ENCODE measurements around the gene PXDN.

Gene PXDN

DNA sequence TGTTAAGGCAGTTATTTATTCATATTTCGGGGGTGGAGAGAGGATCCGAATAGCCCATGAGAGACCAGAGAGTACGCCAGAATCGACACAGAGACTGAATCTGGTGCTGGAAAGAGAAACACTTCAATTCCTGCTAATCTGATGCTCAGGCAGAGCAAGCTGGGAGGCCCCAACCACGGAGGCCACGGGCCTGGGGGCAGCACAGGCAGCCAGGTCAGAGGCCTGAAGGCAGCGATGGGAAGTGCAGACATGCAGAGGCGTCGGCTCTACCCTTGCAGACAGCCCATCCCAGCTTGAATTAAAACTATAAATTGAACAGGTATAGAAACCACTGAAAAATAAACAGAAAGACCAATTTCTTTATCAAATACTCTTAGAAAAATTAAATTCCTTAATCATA, 50.6 kb downstream of the PXDN start:
- no peak for DNase-seq (ENCODE audit: low read depth)
- TF ChIP-seq, protein P1, sequence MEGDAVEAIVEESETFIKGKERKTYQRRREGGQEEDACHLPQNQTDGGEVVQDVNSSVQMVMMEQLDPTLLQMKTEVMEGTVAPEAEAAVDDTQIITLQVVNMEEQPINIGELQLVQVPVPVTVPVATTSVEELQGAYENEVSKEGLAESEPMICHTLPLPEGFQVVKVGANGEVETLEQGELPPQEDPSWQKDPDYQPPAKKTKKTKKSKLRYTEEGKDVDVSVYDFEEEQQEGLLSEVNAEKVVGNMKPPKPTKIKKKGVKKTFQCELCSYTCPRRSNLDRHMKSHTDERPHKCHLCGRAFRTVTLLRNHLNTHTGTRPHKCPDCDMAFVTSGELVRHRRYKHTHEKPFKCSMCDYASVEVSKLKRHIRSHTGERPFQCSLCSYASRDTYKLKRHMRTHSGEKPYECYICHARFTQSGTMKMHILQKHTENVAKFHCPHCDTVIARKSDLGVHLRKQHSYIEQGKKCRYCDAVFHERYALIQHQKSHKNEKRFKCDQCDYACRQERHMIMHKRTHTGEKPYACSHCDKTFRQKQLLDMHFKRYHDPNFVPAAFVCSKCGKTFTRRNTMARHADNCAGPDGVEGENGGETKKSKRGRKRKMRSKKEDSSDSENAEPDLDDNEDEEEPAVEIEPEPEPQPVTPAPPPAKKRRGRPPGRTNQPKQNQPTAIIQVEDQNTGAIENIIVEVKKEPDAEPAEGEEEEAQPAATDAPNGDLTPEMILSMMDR (conservative IDR thresholded peaks at IDR 0.05; ENCODE audit: low read depth, low read length) = no peak

DNA sequence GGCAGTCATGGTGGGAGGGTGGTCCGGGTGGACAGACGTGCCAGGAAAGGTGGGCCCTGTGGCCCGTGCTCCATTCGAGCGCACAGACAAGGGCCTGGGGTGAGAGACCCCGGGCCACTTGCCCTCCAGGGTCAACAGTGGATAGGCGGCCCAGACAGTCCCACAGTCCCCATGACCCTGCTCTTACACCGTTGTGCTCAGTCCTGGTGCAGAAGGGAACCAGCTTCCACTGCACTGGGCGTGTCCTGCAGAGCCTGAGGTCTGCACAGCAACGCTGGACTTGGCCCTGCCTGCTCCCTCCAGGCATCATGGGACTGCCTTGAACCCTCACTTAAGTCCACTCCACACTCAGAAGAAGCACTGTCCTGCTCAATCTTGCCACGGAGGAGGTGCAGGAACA, 52.0 kb downstream of the PXDN start:
- no peak overlapping the region for H3K4me3 ChIP-seq (ENCODE audit: low read depth, low read length)
- TF ChIP-seq, protein P1 (conservative IDR thresholded peaks at IDR 0.05; ENCODE audit: low read depth, low read length) = no peak
- no peak for DNase-seq (ENCODE audit: low read depth)

More for the DNA sequence above, 50.6 kb downstream of the PXDN start:
- H3K4me3 ChIP-seq (ENCODE audit: low read depth, low read length) = no peak overlapping the region

DNA sequence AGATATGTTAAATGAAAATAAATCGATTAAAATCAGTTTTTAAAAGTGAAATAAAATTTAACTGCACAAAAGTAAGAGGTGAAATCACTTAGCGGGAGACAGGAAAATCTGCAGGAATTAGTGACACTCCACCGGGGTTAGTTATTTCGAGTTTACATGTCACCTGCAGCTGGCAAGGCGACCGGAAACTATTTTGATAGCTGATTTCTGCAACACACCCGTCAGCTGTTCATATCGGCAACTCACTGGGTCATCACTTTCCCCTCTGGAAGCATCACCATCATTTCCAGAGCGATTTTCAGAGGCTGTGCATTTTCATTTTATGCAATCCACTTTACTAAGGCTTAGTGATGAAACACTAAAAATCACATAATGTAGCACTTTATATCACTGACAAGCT, 52.9 kb downstream of the PXDN start:
- DNase-seq (ENCODE audit: low read depth) = no peak
- TF ChIP-seq, protein P1 (conservative IDR thresholded peaks at IDR 0.05; ENCODE audit: low read depth, low read length) = no peak

DNA sequence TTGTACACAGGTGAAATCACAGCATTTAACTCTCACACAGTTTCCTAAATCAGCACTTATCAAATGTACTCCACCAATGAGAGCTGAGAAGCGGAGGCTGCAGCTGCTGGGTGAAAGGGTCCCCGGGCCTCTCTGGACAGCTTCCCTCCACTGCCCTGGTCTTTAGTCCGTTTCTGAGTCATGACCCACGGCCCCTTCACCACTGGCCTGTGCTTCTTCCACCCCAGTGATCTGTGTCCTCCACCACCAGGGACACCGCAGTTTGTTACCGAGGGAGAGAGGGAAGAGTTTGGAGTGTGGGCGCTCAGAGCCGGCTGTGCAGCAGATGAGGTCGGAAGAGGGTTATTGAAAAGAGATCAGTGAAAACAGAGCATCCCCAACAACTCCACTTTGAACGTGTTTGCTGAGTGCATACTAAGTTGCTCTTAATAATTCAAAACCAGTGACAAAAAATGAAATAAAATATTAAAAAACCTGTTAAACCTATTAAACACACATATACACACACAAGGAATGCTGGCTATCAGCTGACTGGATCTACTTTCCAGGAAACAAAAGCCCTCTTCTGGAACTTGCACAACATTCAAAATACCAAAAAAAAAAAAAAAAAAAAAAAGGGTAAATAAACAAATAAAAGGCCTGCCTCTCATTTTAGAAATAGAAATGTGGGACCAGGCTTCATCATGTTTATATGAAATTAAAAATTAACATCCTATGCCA, 54.1 kb downstream of the PXDN start:
- DNase-seq (ENCODE audit: low read depth) = peak; percentile 57
- TF ChIP-seq, protein P1 (conservative IDR thresholded peaks at IDR 0.05; ENCODE audit: low read depth, low read length) = no peak
- H3K4me3 ChIP-seq (ENCODE audit: low read depth, low read length) = no peak overlapping the region

More for the DNA sequence above, 52.9 kb downstream of the PXDN start:
- H3K4me3 ChIP-seq (ENCODE audit: low read depth, low read length) = no peak overlapping the region

DNA sequence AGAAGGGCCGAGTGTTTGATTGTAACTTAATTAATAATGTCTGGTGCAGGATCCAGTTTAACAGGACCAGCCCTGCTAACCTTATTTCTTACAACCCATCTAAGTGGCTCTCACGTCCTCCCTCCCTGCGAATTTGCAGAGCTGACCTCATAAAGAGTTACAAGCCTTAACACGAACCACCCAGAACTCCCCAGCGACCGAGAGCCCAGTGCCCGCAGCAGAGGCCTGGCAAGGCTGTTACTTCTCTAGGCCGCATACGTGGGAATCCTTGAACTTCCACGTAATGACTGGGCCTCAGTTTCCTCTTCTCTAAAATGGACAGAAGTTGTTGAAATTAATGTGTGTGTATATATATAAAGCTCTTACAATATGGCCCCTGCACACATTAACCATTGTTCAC, 55.5 kb downstream of the PXDN start:
- H3K4me3 ChIP-seq (ENCODE audit: low read depth, low read length) = no peak overlapping the region
- no peak for DNase-seq (ENCODE audit: low read depth)
- TF ChIP-seq, protein P1 (conservative IDR thresholded peaks at IDR 0.05; ENCODE audit: low read depth, low read length) = no peak

DNA sequence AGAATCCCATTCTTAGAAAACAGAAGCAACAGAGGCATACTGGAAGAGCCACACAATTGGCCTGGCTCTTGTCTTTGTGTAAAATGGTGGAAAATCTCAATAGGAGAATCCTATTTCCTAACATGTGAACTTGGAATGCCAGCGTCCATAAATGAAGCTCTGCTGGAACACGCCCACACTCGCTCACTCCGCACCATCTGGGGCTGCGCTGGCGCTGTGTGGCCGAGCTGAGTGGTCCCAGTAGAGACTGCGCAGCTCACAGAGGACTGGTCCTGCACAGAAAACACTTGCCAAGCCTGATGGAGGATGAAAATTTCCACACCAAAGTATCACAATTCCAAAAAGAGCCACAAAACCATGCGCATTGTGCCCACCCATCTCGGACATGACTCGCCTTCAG, 56.2 kb downstream of the PXDN start:
- TF ChIP-seq, protein P1 (conservative IDR thresholded peaks at IDR 0.05; ENCODE audit: low read depth, low read length) = no peak
- H3K4me3 ChIP-seq (ENCODE audit: low read depth, low read length) = no peak overlapping the region
- no peak for DNase-seq (ENCODE audit: low read depth)

DNA sequence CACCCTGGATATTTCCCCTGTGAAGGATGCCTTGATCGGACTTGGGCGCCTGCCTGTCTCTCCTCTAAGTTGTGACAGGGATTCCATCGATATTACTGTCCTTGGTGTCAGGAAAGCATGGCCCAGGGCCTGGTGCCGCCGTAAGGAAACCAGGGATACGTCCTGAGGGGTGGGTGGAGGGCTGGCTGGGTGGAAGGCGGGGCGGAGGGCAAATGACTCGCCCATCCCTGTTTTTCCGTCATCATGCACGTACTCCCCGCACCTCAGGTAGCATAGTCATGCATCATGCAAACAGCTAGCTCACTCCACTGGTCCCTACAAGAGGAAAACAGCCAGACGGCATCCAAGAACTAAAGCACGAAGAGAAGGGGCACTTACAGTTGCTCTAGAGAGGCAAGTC, 57.1 kb downstream of the PXDN start:
- no peak overlapping the region for H3K4me3 ChIP-seq (ENCODE audit: low read depth, low read length)
- no peak for DNase-seq (ENCODE audit: low read depth)
- TF ChIP-seq, protein P1 (conservative IDR thresholded peaks at IDR 0.05; ENCODE audit: low read depth, low read length) = no peak

All from choroid plexus epithelial cell (primary cell).